Left hindlimb (tissue), 1 donor: ENCODE results near the gene TGFB1I1.
"Not testable (repeated sequence)": the region's sequence is repeated elsewhere in the genome, so short reads cannot be mapped to it uniquely, and the experiment has no call there.

Experiments used
- DNase-seq: peaks from one replicate; pipeline ENCODE4 v3.0.0-alpha.2; 2018

TGFB1I1 gene

GRCh38 chr16:31488468-31489297 is 16.7 kb downstream of the TGFB1I1 start:
- peak; percentile 60 for DNase-seq

- DNase-seq, result no peak
Observed at GRCh38 chr16:31489298-31489564, 17.3 kb downstream of the TGFB1I1 start.

- peak; percentile 32 for DNase-seq
Observed at GRCh38 chr16:31489616-31490584, 17.9 kb downstream of the TGFB1I1 start.

GRCh38 chr16:31491778-31492418 is 19.9 kb downstream of the TGFB1I1 start:
- DNase-seq, result no peak

- no peak for DNase-seq
Observed at GRCh38 chr16:31493506-31494125, 21.7 kb downstream of the TGFB1I1 start.

GRCh38 chr16:31496670-31497069 is 24.7 kb downstream of the TGFB1I1 start:
- DNase-seq, result no peak

GRCh38 chr16:31498493-31498892 is 26.5 kb downstream of the TGFB1I1 start:
- no peak for DNase-seq

GRCh38 chr16:31499928-31500327 is 28.0 kb downstream of the TGFB1I1 start:
- no peak for DNase-seq

GRCh38 chr16:31501226-31501965 is 29.4 kb downstream of the TGFB1I1 start:
- no peak for DNase-seq

GRCh38 chr16:31501966-31502348 is 30.0 kb downstream of the TGFB1I1 start:
- no peak for DNase-seq

GRCh38 chr16:31502981-31503380 is 31.0 kb downstream of the TGFB1I1 start:
- no peak for DNase-seq

- not testable (repeated sequence) for DNase-seq
Observed at GRCh38 chr16:31503555-31503954, 31.6 kb downstream of the TGFB1I1 start.

- no peak for DNase-seq
Observed at GRCh38 chr16:31504159-31504558, 32.2 kb downstream of the TGFB1I1 start.

- DNase-seq, result no peak
Observed at GRCh38 chr16:31505483-31505882, 33.5 kb downstream of the TGFB1I1 start.

- no peak for DNase-seq
Observed at GRCh38 chr16:31507617-31507928, 35.6 kb downstream of the TGFB1I1 start.

- DNase-seq, result peak; percentile 95
Observed at GRCh38 chr16:31507929-31508705, 36.2 kb downstream of the TGFB1I1 start, which contains the start of gene RUSF1. RUSF1 (minus strand) TSS chr16:31508391; CDS start chr16:31508373, 18 bp downstream.

- no peak for DNase-seq
Observed at GRCh38 chr16:31508706-31509195, 36.8 kb downstream of the TGFB1I1 start.

GRCh38 chr16:31513126-31513525 is 41.2 kb downstream of the TGFB1I1 start:
- no peak for DNase-seq

- DNase-seq, result no peak
Observed at GRCh38 chr16:31513884-31514283, 41.9 kb downstream of the TGFB1I1 start.

- no peak for DNase-seq
Observed at GRCh38 chr16:31517800-31518402, 45.9 kb downstream of the TGFB1I1 start.
